Measurements from ENCODE around the gene NDUFS5. TPM values are rescaled to one million over a fixed set of nuclear protein-coding genes. Genes with fewer than 3 reads are reported as not detected.
A peak's percentile ranks its signal among the peaks of the same experiment; 100 is the strongest.
"Not testable (repeated sequence)": the region's sequence is repeated elsewhere in the genome, so short reads cannot be mapped to it uniquely, and the experiment has no call there.

Gene NDUFS5
- total RNA-seq = 160 TPM

DNA sequence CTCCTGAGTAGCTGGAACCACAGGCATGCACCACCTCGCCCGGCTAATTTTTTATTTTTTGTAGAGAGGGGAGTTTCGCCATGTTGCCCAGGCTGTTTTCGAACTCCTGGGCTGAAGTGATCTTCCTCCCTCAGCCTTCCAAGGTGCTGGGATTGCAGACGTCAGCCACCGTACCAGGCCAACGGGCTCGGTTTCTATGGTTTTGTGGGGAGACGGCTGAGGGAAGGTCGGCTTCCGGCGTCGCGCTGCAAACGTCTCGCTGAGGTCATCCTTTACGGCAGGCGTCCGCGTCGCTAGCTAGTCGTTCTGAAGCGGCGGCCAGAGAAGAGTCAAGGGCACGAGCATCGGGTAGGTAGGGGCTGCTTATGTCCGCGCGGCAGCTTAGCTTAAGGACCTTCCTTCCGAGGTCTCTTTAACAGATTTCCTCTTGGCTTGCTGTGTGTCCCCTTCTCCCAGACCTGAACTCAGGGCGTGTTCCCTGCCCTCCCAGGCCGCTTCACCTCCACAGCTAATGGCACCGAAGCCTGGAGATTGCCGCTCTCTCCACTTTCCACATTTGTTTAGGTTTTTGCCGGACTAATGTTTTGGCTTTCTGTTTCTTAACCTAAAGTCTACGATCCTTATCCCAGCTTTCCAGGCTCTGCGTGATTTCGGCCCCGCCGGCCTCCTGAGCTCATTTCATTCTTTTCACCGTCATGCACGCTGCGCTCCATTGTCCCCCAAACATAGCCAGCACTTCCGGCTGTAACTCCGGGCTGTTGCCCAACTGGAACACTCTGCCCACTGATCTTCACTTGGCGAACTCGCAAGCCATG is at the start of gene NDUFS5:
TSS of gene NDUFS5 (plus strand) at position 300 of the 815 bp plus-strand sequence. CDS start 2,375 bp downstream, outside the sequence.
- peak; percentile 93 for DNase-seq (ENCODE audit: low spot score)

GRCh38 chr1:38977399-38978244 is 48.5 kb upstream of the NDUFS5 start:
- not testable (repeated sequence) for DNase-seq (ENCODE audit: low spot score)

DNA sequence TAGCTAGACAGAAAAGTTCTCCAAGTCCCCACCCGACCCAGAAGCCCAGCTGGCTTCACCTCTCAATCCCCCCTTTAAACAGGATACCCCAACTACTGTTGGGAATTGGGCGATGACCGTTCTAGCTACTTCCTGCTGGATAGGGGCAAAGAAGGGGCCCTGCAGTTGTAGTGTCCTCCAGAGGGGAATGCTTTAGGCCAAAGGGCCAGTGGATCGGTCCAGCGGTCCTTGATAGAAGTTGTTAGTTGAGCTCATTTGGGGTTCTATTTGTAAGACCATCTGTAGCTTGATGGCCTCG is 48.0 kb upstream of the NDUFS5 start:
- DNase-seq (ENCODE audit: low spot score) = not testable (repeated sequence)

- not testable (repeated sequence) for DNase-seq (ENCODE audit: low spot score)
Observed at GRCh38 chr1:38979380-38979779, 46.8 kb upstream of the NDUFS5 start.

GRCh38 chr1:38989979-38990378 is 36.2 kb upstream of the NDUFS5 start:
- DNase-seq (ENCODE audit: low spot score) = no peak

DNA sequence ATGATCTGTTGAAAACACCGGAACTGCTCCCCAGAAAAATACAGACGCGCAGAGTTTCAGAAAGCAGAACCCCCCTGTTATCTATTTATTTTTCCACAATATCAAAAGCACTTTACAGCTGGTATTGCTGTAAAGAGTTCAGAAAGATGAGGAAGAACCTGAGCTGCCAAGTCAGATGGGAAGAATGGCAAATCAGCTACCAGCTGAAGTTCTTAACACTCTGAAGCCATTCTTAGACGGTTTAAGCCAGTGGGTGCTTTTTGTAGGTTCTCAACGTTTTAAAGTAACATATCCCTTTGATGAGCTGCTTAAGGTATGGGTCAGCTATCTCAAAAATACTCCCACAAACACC is 35.8 kb upstream of the NDUFS5 start:
- no peak for DNase-seq (ENCODE audit: low spot score)

DNA sequence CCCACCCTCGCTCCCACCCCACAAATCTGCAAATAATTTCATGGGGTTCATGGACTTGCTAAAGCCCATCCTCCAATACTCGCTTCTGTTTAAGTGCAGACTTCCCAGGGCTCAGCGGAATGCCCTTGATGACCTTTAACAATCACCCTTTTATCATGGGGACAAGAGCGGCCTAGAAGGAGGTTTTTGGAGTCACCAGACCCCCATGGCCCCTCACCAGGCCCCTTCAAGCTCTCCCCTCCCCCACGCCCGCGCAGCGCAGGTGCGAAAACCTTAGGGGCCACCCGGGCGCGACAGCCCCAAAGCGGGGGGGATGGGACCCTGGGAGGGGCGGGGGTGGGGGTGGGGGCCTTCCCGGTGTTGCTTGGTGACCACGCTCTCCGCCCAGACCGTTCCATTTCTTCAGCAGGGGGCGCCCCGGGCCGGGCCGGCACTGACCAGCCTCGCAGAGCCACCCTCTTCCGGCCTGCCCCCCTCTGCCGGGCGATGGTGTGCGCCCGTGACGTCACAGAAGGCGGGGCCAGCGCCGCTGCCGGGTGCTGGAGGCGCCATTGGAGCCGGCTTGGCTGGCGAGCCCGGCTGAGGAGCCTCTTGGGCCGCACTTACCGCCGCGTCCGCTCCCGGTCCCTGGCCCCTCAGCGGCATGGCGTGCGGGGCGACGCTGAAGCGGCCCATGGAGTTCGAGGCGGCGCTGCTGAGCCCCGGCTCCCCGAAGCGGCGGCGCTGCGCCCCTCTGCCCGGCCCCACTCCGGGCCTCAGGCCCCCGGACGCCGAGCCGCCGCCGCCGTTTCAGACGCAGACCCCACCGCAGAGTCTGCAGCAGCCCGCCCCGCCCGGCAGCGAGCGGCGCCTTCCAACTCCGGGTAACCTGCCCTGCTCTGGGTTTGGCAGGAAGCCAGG is 35.2 kb upstream of the NDUFS5 start, which contains the start of gene AKIRIN1:
TSS of gene AKIRIN1 (plus strand) at position 539 of the 900 bp plus-strand sequence. CDS start at position 644, 105 bp downstream.
- peak; percentile 99 for DNase-seq (ENCODE audit: low spot score)

- DNase-seq (ENCODE audit: low spot score) = peak; percentile 49
Observed at GRCh38 chr1:38991638-38992411, 34.3 kb upstream of the NDUFS5 start.

- no peak for DNase-seq (ENCODE audit: low spot score)
Observed at GRCh38 chr1:38992412-38993111, 33.6 kb upstream of the NDUFS5 start.

DNA sequence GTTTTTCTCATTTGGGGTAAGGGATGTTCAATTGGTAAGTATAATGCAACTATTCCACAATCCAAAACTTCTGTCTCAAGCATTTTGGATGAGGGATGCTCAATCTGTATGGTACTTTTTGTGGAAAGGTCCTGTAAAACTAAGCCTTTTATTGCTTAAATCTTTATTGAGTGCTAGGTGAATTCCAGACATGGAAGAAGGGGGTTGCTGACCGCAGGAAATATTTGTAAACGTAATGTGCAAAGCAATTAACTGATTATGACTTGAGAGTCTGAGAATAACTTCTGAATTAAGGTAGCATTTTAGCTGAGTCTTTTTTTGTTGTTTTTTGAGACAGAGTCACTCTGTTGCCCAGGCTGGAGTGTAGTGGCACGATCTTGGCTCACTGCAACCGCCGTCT is 32.0 kb upstream of the NDUFS5 start:
- no peak for DNase-seq (ENCODE audit: low spot score)

- DNase-seq (ENCODE audit: low spot score) = no peak
Observed at GRCh38 chr1:38997034-38997900, 28.9 kb upstream of the NDUFS5 start.

GRCh38 chr1:38997901-38998190 is 28.3 kb upstream of the NDUFS5 start:
- no peak for DNase-seq (ENCODE audit: low spot score)

GRCh38 chr1:39001516-39002421 is 24.4 kb upstream of the NDUFS5 start:
- no peak for DNase-seq (ENCODE audit: low spot score)

GRCh38 chr1:39003281-39003680 is 22.9 kb upstream of the NDUFS5 start:
- DNase-seq (ENCODE audit: low spot score) = no peak

DNA sequence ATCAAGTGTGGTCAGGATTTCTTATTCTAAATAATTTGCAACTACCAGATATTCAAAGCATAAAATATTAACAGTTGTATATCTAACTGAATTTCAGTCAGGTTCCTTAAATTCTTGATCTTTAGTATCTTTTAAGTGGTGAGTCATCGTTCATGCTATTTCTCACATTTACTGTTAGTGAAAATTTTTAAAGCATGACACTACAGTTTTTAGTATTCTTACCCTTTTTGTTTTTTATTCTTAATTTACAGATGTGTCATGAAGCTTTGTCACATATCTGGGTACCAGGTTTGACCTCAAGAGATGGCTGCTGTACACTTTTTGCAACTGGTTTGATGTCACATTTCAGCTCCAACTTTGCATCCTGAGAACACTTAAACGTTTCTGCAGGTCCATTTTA is 22.4 kb upstream of the NDUFS5 start:
- DNase-seq (ENCODE audit: low spot score) = no peak

- DNase-seq (ENCODE audit: low spot score) = no peak
Observed at GRCh38 chr1:39006287-39006686, 19.9 kb upstream of the NDUFS5 start.

- no peak for DNase-seq (ENCODE audit: low spot score)
Observed at GRCh38 chr1:39006726-39007645, 19.2 kb upstream of the NDUFS5 start.

Data from ureter (tissue), 1 donor.